HS-27A (cell line): ENCODE results near the gene PTK7.

ENCODE experiments used
- DNase-seq: peaks from one replicate; pipeline ENCODE4 v3.0.0-alpha.2; 2012; ENCODE audit warnings: low read depth, missing footprints

PTK7 gene

DNA sequence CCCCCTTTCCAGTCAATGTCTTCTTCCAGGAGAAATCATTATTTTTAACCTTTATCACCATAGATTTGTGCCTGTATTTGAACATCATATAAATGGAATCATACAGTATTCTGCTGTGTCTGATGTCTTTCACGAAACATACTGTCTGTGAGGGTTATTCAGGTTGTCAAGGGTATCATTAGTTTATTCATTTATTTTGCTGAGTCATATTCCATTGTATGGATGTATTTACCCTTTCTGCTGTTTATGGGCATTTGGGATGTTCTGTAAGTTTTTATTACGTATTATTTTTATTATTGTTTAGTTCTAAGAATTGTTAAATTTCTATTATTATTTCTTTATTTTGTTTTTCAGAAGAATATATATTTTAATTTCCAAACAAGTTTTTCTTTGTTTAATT, 131.2 kb downstream of the PTK7 start:
- no peak for DNase-seq
